Measurements from ENCODE around the gene TMTC1. TPM values are rescaled to one million over a fixed set of nuclear protein-coding genes. Genes with fewer than 3 reads are reported as not detected.

TMTC1 gene
- total and polyA plus RNA-seq, 7 experiments from 2014 or later: 0.19 to 2.8 (median 0.46) TPM; not detected in 3

DNA sequence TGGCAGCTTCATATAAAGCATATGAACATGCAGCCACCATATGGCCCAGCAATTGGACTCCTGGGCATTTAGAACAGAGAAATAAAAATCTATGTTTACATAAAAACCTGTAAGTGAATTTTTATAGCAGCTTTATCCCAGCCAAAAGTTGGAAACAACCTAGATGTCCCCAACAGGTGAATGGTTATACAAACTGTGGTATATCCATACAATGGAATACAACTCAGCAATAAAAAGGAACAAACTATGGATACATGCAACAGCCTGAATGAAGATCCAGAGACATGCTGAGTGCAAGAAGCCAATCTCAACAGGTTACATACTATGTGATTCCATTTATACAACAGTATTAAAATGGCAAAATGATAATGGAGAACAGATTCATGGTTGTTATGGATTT is 3.7 kb downstream of the TMTC1 start:
- Mint-ChIP-seq H3K27me3 (peaks cover 38 to 57% (median 52%) of the 10 kb centered on the region in 5 donors), H3K4me1 (peaks cover 0 to 7% (median 0%) of the 10 kb centered on the region in 7 donors), H3K9me3 (peaks cover 0 to 33% (median 9%) of the 10 kb centered on the region in 11 donors), H3K27ac (no peak overlapping the region), H3K4me3 (no peak overlapping the region), H3K36me3 (peaks cover 0 to 7% (median 0%) of the 10 kb centered on the region in 5 donors)
- Histone ChIP-seq H3K9me3 (ENCODE audit: control insufficient read depth in 2 of 3, low read length in 3 of 3) (no peaks in the 10 kb centered on the region), H3K4me1 (ENCODE audit: control insufficient read depth in 2 of 2, insufficient read depth in 2 of 2, low read length in 2 of 2) (no peaks in the 10 kb centered on the region), H3K27me3 (ENCODE audit: control insufficient read depth in 2 of 2, insufficient read depth in 2 of 2, low read length in 2 of 2) (no peaks in the 10 kb centered on the region), H3K4me3 (ENCODE audit: low read length) (no peak overlapping the region), H3K27ac (ENCODE audit: low read depth, low read length) (no peak overlapping the region), H3K36me3 (ENCODE audit: control insufficient read depth in 2 of 3, insufficient read depth in 3 of 3, low read length in 3 of 3) (no peaks in the 10 kb centered on the region)
- ChIA-PET CTCF (no interaction called here), POLR2A (no interaction called here)
- ATAC-seq: no peak
- intact Hi-C loops (cut with micrococcal nuclease): no loop called here
- DNase-seq: no peak

DNA sequence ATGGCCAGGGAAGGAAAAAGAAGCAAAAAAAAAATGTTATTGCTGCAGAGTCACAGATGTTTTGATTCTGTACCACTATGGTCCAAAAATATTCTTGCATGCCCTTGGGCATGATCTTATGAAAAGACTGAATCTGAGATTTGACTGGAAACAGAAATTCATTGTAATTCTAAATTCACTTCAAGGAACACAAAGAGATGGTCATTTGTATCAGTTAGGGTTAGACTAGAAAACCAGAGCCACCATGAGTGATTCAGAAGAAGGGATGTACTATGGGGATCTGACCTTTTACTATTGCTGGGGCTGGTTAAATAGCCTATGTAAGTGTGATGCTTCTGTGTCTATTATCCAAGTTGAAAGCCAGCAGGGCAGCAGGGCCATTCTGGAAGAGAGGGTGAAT is 5.2 kb downstream of the TMTC1 start:
- H3K9me3 Mint-ChIP-seq: peaks cover 4 to 43% (median 15%) of the 10 kb centered on the region in 11 donors
- CTCF ChIA-PET: no interaction called here
- Histone ChIP-seq H3K9me3 (ENCODE audit: control insufficient read depth in 2 of 3, low read length in 3 of 3) (peaks cover 0 to 5% (median 0%) of the 10 kb centered on the region in 3 experiments), H3K4me1 (ENCODE audit: control insufficient read depth in 2 of 2, insufficient read depth in 2 of 2, low read length in 2 of 2) (no peaks in the 10 kb centered on the region), H3K27ac (ENCODE audit: low read depth, low read length) (no peak overlapping the region), H3K36me3 (ENCODE audit: control insufficient read depth in 2 of 3, insufficient read depth in 3 of 3, low read length in 3 of 3) (no peaks in the 10 kb centered on the region), H3K4me3 (ENCODE audit: low read length) (no peak overlapping the region), H3K27me3 (ENCODE audit: control insufficient read depth in 2 of 2, insufficient read depth in 2 of 2, low read length in 2 of 2) (no peaks in the 10 kb centered on the region)
- peaks cover 0 to 7% (median 0%) of the 10 kb centered on the region in 7 donors for H3K4me1 Mint-ChIP-seq
- no peak overlapping the region for H3K27ac Mint-ChIP-seq
- POLR2A ChIA-PET: no interaction called here
- no peak overlapping the region for H3K4me3 Mint-ChIP-seq
- H3K27me3 Mint-ChIP-seq: peaks cover 30 to 51% (median 49%) of the 10 kb centered on the region in 5 donors
- peaks cover 0 to 7% (median 0%) of the 10 kb centered on the region in 5 donors for H3K36me3 Mint-ChIP-seq
- ATAC-seq: no peak
- intact Hi-C loops (cut with micrococcal nuclease): no loop called here
- DNase-seq: no peak

- POLR2A ChIA-PET: no interaction called here
- Histone ChIP-seq H3K27me3 (ENCODE audit: control insufficient read depth in 2 of 2, insufficient read depth in 2 of 2, low read length in 2 of 2) (no peaks in the 10 kb centered on the region), H3K27ac (ENCODE audit: low read depth, low read length) (no peak overlapping the region), H3K36me3 (ENCODE audit: control insufficient read depth in 2 of 3, insufficient read depth in 3 of 3, low read length in 3 of 3) (no peaks in the 10 kb centered on the region), H3K9me3 (ENCODE audit: control insufficient read depth in 2 of 3, low read length in 3 of 3) (peaks cover 0 to 5% (median 0%) of the 10 kb centered on the region in 3 experiments), H3K4me1 (ENCODE audit: control insufficient read depth in 2 of 2, insufficient read depth in 2 of 2, low read length in 2 of 2) (no peaks in the 10 kb centered on the region), H3K4me3 (ENCODE audit: low read length) (no peak overlapping the region)
- Mint-ChIP-seq H3K4me1 (no peaks in the 10 kb centered on the region), H3K4me3 (no peak overlapping the region), H3K36me3 (peaks cover 0 to 7% (median 0%) of the 10 kb centered on the region in 5 donors), H3K27me3 (peaks cover 0 to 20% (median 4%) of the 10 kb centered on the region in 5 donors), H3K9me3 (peaks cover 3 to 20% (median 9%) of the 10 kb centered on the region in 11 donors), H3K27ac (no peak overlapping the region)
- intact Hi-C loops (cut with micrococcal nuclease): no loop called here
- DNase-seq (no peak), ATAC-seq (no peak)
- CTCF ChIA-PET: no interaction called here
Measured at GRCh38 chr12:29773076-29773475, 10.7 kb downstream of the TMTC1 start.

DNA sequence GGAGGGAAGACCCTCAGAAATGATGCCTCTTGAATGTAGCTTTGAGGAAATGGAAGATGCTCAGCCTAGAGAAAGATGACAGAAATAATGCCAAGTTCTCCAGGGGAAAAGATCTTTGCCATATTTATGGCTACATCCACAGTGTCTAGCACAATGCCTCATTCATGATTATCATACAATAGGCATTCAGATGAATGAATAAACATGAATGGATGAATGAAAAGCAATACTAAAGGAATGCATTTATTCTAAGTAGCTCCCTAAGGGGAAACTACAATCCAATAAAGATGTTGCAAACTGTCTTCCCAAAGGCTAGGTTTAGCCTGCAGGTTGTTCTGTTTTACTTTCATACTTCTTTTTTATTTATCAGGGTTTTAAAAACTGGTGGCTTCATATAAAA is 12.0 kb downstream of the TMTC1 start:
- Histone ChIP-seq H3K27me3 (ENCODE audit: control insufficient read depth in 2 of 2, insufficient read depth in 2 of 2, low read length in 2 of 2) (no peaks in the 10 kb centered on the region), H3K4me3 (ENCODE audit: low read length) (no peak overlapping the region), H3K4me1 (ENCODE audit: control insufficient read depth in 2 of 2, insufficient read depth in 2 of 2, low read length in 2 of 2) (no peaks in the 10 kb centered on the region), H3K9me3 (ENCODE audit: control insufficient read depth in 2 of 3, low read length in 3 of 3) (peaks cover 0 to 5% (median 0%) of the 10 kb centered on the region in 3 experiments), H3K36me3 (ENCODE audit: control insufficient read depth in 2 of 3, insufficient read depth in 3 of 3, low read length in 3 of 3) (no peaks in the 10 kb centered on the region), H3K27ac (ENCODE audit: low read depth, low read length) (no peak overlapping the region)
- Mint-ChIP-seq H3K9me3 (peaks cover under 1 to 19% (median 9%) of the 10 kb centered on the region in 11 donors), H3K4me1 (no peaks in the 10 kb centered on the region), H3K36me3 (peaks cover 0 to 7% (median 0%) of the 10 kb centered on the region in 5 donors), H3K27me3 (peaks cover 0 to 14% (median 5%) of the 10 kb centered on the region in 5 donors), H3K27ac (no peak overlapping the region), H3K4me3 (no peak overlapping the region)
- POLR2A ChIA-PET: no interaction called here
- ATAC-seq (no peak), DNase-seq (no peak)
- CTCF ChIA-PET: no interaction called here
- intact Hi-C loops (cut with micrococcal nuclease): no loop called here

- Histone ChIP-seq H3K9me3 (ENCODE audit: control insufficient read depth in 2 of 3, low read length in 3 of 3) (peaks cover 0 to 5% (median 0%) of the 10 kb centered on the region in 3 experiments), H3K4me1 (ENCODE audit: control insufficient read depth in 2 of 2, insufficient read depth in 2 of 2, low read length in 2 of 2) (no peaks in the 10 kb centered on the region), H3K27me3 (ENCODE audit: control insufficient read depth in 2 of 2, insufficient read depth in 2 of 2, low read length in 2 of 2) (no peaks in the 10 kb centered on the region), H3K36me3 (ENCODE audit: control insufficient read depth in 2 of 3, insufficient read depth in 3 of 3, low read length in 3 of 3) (no peaks in the 10 kb centered on the region), H3K4me3 (ENCODE audit: low read length) (no peak overlapping the region), H3K27ac (ENCODE audit: low read depth, low read length) (no peak overlapping the region)
- intact Hi-C loops (cut with micrococcal nuclease): no loop called here
- CTCF ChIA-PET: no interaction called here
- Mint-ChIP-seq H3K4me3 (no peak overlapping the region), H3K27ac (no peak overlapping the region), H3K4me1 (no peaks in the 10 kb centered on the region), H3K27me3 (peaks cover 0 to 8% (median 3%) of the 10 kb centered on the region in 5 donors), H3K36me3 (peaks cover 0 to 1% (median 0%) of the 10 kb centered on the region in 5 donors), H3K9me3 (peaks cover 0 to 17% (median 9%) of the 10 kb centered on the region in 11 donors)
- ATAC-seq: no peak
- no peak for DNase-seq
- POLR2A ChIA-PET: no interaction called here
Measured at GRCh38 chr12:29771165-29771564, 12.6 kb downstream of the TMTC1 start.

DNA sequence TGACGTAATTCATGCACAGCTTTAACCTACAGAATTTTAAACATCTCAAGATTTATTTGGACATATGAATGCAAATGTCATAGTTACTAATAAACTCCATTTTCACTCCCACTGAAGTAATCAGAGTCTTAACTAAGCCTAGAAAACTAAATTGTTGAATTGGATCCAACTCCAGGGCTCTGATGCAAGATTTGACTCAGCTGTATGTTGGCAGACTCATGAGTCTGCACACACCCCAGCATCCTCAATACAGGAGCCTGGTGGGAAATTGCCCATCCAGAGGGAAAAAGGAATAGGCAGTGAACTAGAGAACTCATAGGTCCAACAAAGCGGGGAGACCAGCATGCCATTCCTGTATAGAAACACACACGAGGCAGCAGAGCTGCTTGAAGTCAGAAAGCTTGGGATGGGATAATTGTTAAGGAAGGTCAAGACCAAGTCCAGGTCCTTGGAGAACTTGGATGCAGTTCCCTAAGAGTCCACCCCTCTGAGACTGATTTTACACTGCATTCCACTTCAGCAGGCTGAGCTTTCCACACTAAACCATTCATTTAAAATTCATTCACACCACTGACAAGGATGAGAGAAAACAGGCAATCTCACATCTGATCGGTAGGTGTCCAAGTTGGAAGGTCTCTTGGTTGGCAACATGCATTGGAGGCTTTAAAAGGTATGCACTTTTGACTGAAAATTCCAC is 14.4 kb downstream of the TMTC1 start:
- Histone ChIP-seq H3K9me3 (ENCODE audit: control insufficient read depth in 2 of 3, low read length in 3 of 3) (peaks cover 0 to 1% (median 0%) of the 10 kb centered on the region in 3 experiments), H3K4me1 (ENCODE audit: control insufficient read depth in 2 of 2, insufficient read depth in 2 of 2, low read length in 2 of 2) (no peaks in the 10 kb centered on the region), H3K4me3 (ENCODE audit: low read length) (no peak overlapping the region), H3K36me3 (ENCODE audit: control insufficient read depth in 2 of 3, insufficient read depth in 3 of 3, low read length in 3 of 3) (no peaks in the 10 kb centered on the region), H3K27me3 (ENCODE audit: control insufficient read depth in 2 of 2, insufficient read depth in 2 of 2, low read length in 2 of 2) (no peaks in the 10 kb centered on the region), H3K27ac (ENCODE audit: low read depth, low read length) (no peak overlapping the region)
- Mint-ChIP-seq H3K36me3 (no peaks in the 10 kb centered on the region), H3K4me1 (no peaks in the 10 kb centered on the region), H3K27me3 (peaks cover 0 to 8% (median 0%) of the 10 kb centered on the region in 5 donors), H3K9me3 (peaks cover 0 to 5% (median 0%) of the 10 kb centered on the region in 11 donors), H3K4me3 (no peak overlapping the region), H3K27ac (no peak overlapping the region)
- POLR2A ChIA-PET: no interaction called here
- DNase-seq (no peak), ATAC-seq (no peak)
- CTCF ChIA-PET: no interaction called here
- intact Hi-C loops (cut with micrococcal nuclease): no loop called here

DNA sequence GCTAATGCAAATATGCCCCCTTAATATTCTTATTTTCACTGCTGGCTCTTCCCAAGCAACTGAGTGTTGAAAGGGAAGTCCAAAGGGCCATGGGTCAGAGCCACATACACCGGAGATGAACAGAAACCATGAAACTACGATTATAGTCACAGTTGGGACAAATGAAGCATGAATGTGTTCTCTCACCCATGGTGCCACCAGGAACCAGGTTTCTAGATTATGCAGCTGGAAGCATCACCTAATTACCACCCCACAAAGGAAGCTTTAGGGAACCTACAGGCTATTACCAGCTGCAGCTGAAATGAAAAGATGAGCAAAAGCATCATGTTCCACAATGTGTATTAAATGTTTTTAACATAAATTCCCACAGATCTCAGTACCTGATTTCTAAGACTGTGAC is 15.4 kb downstream of the TMTC1 start:
- no peak overlapping the region for H3K27ac Mint-ChIP-seq
- Histone ChIP-seq H3K9me3 (ENCODE audit: control insufficient read depth in 2 of 3, low read length in 3 of 3) (no peaks in the 10 kb centered on the region), H3K4me3 (ENCODE audit: low read length) (no peak overlapping the region), H3K4me1 (ENCODE audit: control insufficient read depth in 2 of 2, insufficient read depth in 2 of 2, low read length in 2 of 2) (no peaks in the 10 kb centered on the region), H3K36me3 (ENCODE audit: control insufficient read depth in 2 of 3, insufficient read depth in 3 of 3, low read length in 3 of 3) (no peaks in the 10 kb centered on the region), H3K27ac (ENCODE audit: low read depth, low read length) (no peak overlapping the region), H3K27me3 (ENCODE audit: control insufficient read depth in 2 of 2, insufficient read depth in 2 of 2, low read length in 2 of 2) (no peaks in the 10 kb centered on the region)
- DNase-seq (no peak), ATAC-seq (no peak)
- H3K4me1 Mint-ChIP-seq: no peaks in the 10 kb centered on the region
- ChIA-PET CTCF (no interaction called here), POLR2A (no interaction called here)
- intact Hi-C loops (cut with micrococcal nuclease): no loop called here
- H3K27me3 Mint-ChIP-seq: peaks cover 0 to 8% (median 0%) of the 10 kb centered on the region in 5 donors
- no peaks in the 10 kb centered on the region for H3K36me3 Mint-ChIP-seq
- H3K9me3 Mint-ChIP-seq: no peaks in the 10 kb centered on the region
- H3K4me3 Mint-ChIP-seq: no peak overlapping the region

Data from naive thymus-derived CD4-positive, alpha-beta T cell (primary cell).